Left lobe of liver (tissue), 2 donors: Measurements from ENCODE around the gene FBXO45. TPM values are rescaled to one million over a fixed set of nuclear protein-coding genes. Genes with fewer than 3 reads are reported as not detected.
"Not testable (repeated sequence)": the region's sequence is repeated elsewhere in the genome, so short reads cannot be mapped to it uniquely, and the experiment has no call there.

Source experiments
- ATAC-seq: fragments of 200-7000 bp; cut with Tn5 transposase; one replicate; pipeline ENCODE4 v1.9.1; 2020; ENCODE audit warnings: mild to moderate bottlenecking, moderate library complexity
- DNase-seq: peaks from one replicate; pipeline ENCODE4 v3.0.0-alpha.2; 2020; ENCODE audit warnings: low spot score
- total RNA-seq: library from RNA; stranded (reverse); gene quantifications from one replicate; pipeline ENCODE4 v1.2.1, GENCODE V29; 2021
- donor health status: DM: no; HTN: no; CAD: no; lungs with moderate emphysema.
- donor health status: DM: no; HTN: yes; CAD: no.

FBXO45 gene, protein sequence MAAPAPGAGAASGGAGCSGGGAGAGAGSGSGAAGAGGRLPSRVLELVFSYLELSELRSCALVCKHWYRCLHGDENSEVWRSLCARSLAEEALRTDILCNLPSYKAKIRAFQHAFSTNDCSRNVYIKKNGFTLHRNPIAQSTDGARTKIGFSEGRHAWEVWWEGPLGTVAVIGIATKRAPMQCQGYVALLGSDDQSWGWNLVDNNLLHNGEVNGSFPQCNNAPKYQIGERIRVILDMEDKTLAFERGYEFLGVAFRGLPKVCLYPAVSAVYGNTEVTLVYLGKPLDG
- 3.5 TPM for total RNA-seq

DNA sequence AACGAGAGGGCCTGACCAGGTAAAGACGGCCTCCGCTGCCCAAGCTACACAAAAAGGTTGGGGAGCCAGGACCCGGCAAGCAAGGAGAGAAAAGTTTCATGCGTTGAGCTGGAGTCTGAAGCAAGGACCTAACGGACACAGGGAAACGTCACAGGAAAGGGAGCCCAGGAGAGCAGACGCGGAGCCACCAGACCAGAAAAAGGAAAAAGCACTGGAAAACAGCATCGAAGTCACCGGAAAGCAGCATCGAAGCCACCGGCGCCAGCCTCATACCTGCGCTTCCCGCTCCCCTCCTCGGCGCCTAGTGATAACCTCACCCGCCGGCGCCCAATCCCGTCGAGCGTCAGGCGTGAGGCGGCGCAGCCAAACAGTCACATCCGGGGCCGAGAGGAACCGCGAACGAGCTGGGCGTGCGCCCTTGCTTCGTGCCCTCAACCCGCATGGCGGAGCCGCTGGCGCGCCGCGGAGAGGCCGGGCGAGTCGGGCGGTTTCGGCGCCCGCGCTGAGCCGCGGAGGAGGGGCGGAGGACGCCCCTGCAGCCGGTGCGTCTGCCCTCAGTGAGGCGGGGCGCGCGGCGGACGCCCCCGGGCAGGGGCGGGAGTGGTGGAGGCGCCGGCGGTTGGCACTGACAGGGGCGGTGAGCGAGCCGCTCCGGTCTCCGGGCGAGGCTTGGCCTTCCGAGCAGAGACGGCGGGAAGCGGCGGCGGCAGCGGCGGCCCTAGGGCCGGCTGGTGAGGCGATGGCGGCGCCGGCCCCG lies at the start of gene FBXO45, which contains the start of gene WDR53:
Gene FBXO45 (plus strand): TSS at position 415 of the 757 bp plus-strand sequence. CDS start 325 bp downstream, at position 740.
Gene WDR53 (minus strand): TSS at position 309 of the 757 bp plus-strand sequence. CDS start 7,079 bp downstream, outside the sequence.
- ATAC-seq, result peak; percentile 98

DNA sequence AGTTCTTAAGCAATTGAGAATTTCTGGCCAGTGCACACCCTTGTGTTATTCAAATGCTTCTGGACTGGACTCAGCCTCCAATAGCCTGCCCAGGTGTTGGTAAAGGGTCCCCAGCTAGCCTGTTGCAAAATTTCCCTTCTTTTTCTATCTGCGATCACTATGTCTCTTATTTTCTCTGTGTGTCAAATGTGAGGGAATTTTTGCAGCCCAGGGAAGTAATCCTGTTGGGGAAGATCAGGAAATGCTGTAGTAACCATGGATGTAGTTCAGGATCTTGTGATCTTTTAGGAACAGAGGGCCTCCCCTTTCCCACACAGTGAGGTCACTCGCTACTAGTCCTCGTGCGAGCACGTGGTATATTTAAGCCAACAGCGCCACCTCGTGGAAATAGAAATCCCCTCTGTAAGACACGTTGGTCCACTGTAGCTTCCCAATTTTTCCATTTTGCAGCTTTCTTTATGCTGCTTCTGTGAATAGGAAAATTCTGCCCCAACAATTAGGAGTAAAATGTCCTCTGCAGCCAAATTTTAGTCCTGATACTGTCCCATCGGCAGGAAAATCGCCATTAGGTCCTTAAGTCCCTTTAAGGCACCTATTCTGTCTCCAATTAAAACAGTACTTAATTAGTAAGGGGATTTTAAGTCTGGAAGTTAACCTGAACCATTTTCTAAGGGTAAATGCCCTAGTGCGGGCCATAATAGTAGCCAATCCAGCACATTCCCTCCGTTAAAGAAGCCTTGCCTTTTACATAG lies 49.3 kb upstream of the FBXO45 start:
- DNase-seq (peak; percentile 57), ATAC-seq (peak; percentile 89)

More for the DNA sequence above, at the start of gene FBXO45, which contains the start of gene WDR53:
- DNase-seq, result peak; percentile 97

DNA sequence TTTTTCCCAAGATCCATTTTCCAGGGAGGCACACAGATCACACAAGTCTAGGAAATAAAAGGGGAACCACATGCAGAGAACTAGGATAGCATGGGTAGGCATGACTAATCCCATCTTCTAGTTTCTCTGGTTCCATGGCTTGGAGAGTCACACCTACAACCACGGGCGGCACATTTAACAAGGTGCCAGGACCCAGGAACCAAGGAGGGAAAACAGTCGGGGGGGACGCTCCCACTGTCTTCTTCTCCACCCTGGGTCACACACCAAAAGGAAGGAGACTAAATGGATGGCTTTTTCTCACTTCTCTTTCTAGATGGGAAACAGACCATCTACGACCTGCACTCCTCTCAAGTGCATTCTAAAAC lies 48.8 kb upstream of the FBXO45 start:
- DNase-seq, result no peak
- peak; percentile 22 for ATAC-seq

DNA sequence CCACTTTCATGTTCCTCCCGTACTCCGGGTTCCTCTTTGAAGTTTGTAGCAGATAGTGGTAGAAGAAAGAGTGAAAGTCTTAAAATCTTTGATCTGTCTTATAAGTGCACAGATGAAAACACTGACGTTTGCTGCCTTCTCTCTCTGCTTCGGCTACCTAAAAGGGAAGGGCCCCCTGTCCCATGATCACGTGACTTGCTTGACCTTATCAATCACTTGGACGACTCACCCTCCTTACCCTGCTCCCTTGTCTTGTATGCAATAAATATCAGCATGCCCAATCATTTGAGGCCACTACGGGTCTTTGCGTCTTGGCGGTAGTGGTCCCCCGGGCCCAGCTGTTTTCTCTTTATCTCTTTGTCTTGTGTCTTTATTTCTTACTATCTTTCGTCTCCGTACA lies 47.2 kb upstream of the FBXO45 start:
- DNase-seq, ATAC-seq: not testable (repeated sequence)

DNA sequence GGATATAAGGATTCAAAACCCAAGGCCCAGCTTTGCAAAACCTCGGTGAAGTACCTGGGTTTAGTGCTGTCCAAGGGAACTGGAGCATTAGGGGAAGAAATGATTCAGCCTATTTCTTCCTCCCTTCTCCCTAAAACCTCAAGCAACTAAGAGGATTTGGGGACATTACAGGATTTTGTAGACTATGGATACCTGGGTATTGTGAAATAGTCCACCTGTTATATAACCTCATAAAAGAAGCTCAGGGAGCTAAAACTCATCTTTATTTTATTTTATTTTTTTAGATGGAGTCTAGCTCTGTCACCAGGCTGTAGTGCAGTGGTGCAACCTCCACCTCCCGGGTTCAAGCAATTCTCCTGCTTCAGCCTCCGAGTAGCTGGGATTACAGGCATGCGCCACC lies 44.6 kb upstream of the FBXO45 start:
- DNase-seq (no peak), ATAC-seq (no peak)

DNA sequence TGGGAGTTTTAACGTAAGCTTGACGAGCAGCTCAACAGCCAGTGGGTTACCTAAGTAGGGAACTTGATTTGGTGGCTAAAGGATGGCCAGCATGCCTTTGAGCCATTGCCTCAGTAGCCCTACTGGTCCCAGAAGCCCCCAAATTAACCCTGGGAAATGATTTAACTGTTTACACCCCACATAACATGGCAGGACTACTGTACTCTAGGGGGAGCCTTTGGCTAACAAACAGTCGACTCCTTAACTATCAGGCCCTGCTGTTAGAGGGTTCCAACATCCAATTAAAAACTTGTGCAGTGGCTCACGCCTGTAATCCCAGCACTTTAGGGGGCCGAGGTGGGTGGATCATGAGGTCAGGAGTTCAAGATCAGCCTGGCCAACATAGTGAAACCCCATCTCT lies 43.9 kb upstream of the FBXO45 start:
- ATAC-seq, result no peak
- no peak for DNase-seq

DNA sequence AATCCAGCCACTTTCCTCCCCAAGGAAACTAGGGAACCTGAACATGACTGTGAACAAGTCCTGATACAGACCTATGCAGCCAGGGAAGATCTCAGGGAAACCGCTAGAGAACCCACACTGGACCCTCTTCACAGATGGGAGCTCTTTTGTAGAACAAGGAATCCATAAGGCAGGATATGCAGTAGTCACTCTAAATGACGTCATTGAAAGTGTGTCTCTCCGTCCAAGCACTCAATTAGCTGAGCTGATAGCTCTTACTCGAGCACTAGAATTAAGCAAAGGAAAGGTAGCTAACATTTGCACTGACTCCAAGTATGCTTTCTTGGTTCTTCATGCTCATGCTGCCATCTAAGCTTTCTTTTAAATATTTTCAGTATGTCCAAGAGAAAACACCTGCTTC lies 43.3 kb upstream of the FBXO45 start:
- ATAC-seq (no peak), DNase-seq (no peak)

DNA sequence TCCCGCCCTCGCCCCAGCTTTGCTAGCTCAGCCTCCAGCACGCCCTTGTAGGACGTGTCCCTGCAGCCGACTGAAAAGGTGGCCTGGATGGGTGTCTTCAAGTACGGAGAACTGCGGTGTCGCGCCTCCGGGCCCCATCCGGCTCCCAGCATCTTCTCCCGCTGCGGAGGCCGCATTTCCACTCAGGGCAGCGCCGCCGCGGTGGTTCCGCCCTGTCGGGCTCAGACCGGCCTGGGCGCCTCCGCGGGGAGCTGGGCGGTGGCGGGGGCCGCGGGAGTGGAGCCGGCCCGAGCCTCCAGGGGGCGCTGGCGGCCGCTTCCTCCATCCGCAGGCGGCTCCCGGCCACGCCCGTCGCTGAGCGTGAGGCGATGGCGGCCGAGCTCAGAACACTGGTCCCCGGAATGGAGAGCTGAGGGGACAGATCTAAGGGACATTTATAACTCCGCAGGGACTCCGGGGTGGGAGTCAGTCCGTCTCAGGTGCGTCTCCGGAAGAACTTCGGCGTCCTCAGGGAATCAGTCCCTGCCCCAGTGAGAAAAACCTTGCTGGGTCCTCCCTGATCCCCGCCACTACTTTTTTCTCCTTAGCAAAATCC lies 39.7 kb upstream of the FBXO45 start:
- ATAC-seq, result peak; percentile 76

DNA sequence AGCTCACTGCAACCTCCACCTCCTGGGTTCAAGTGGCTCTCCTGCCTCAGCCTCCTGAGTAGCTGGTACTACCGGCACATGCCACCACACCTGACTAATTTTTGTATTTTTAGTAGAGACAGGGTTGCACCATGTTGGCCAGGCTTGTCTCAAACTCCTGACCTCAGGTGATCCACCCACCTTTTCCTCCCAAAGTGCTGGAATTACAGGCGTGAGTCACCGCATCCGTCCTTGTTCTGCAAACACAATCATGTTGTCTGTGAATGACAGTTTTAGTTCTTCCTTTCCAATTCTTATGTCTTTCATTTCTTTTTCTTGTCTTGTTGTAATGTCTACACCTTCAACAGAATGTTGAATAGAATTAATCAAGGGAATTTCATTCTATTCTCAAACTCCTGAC lies 37.0 kb upstream of the FBXO45 start:
- ATAC-seq, result no peak
- DNase-seq, result no peak

More for the DNA sequence above, 39.7 kb upstream of the FBXO45 start:
- DNase-seq, result peak; percentile 52

DNA sequence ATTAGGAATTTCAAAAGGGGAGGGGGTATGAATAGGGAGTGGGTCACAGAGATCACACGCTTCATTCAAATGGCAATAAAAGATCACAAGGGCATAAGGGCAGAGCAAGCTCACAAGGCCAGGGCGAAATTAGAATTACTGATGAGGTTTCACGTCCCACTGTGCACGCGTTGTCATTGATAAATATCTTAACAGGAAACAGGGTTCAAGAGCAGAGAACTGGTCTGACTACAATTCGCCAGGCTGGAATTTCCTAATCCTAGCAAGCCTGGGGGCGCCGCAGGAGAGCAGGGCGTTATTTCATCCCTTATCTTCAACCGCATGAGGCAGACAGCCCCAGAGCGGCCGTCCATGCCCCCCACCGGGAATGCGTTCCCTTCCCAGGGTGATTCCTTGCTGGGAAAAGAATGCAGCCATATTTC lies 35.2 kb upstream of the FBXO45 start:
- no peak for ATAC-seq

DNA sequence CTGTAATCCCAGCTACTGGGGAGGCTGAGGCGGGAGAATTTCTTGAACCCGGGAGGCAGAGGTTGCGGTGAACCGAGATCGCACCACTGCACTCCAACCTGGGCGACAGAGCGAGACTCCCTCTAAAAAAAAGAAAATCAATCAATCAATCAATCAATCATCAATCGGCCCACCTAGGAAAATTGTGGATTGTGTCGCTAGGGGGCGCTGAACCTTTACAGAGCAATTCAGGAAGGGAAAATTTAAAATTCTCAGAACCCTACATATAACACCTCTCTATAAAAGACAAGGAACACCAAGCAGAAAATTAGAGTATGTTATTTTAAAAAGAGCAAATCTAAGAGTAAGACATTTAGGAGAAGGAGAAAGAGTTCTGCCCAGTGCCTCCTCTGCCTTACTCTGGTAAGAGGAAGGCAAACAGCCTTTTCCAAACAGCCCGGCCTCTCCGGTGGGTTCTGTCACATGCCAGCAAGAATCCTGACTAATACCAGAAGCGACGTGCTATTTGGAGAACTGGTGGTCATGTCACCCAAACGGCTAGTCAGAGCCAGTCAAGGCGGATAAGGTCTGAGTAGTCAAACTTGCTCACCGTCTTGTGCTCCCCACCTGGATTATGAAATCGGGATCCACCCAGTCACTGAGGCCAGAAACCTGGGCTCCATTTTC lies 31.0 kb upstream of the FBXO45 start:
- DNase-seq, result no peak
- no peak for ATAC-seq

More for the DNA sequence above, 35.2 kb upstream of the FBXO45 start:
- no peak for DNase-seq

DNA sequence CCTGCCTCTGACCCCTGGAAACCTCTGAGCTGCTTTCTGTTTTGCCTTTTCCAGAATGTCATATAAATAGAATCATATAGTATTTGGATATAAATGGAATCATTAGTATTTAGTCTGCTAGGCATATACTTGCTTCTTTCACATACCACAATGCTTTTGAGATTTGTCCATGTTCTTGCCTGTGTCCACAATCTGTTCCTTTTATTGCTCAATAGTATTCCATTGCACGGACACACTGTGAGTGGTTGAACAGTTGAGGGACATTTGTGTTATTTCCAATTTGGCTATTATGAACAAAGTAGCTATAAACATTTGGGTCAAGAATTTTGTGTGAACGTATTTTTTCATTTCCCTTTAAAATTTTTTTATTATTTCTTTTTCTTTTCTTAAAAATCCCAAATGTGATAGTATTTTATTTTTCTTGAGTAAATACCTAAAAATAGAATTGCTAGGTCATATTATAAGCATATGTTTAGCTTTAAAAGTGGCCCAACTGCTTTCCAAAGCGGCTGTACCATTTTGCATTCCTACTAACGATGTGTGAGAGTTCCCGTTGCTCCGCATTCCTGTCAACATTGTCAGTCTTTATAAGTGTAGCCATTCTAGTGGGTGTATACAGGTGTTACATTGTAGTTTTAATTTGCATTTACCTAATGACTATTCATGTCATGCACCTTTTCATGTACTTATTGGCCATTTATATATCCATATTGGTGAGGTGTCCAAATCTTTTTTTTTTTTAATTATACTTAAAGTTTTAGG lies 26.6 kb upstream of the FBXO45 start:
- DNase-seq, result no peak
- ATAC-seq, result no peak

DNA sequence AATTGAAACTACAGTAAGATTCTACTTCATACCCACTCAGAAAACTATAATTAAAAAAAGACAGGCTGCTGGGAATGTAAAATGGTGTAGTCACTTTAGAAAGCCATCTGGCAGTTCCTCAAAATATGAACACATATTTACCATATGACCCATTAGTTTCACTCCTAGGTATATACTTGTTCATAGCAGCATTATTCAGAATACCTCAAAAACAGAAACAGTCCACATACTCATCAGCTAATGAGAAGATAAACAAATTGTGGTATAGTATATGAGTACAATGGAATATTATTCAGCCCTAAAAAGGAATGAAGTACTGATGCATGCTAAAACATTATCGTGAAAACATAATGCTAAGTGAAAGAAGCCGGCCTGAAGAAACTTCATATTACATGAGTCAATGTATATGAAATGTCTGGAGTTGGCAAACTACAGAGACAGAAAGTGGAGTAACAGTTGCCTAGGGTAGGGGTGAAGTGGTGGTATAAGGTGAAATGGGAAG lies 23.9 kb upstream of the FBXO45 start:
- no peak for DNase-seq
- ATAC-seq, result no peak

DNA sequence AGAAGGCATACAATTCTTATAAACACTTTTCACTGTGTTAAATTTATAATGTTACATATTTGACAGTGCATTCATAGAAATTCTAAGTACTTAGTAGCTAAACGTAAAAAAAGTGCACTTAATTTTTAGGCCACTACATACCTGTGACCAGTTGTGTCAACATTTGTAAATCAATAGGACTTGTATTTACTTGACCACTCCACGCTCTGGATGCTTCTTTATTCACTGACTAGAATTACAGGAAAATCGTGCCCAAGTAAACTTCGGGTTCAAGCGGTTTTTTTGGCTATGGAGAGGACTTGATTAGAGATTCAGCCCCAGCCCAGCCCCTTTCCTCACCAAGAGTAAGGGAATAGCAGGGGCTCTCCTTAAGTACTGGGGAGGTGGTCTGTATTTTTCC lies 21.9 kb upstream of the FBXO45 start:
- ATAC-seq (peak; percentile 97), DNase-seq (no peak)

DNA sequence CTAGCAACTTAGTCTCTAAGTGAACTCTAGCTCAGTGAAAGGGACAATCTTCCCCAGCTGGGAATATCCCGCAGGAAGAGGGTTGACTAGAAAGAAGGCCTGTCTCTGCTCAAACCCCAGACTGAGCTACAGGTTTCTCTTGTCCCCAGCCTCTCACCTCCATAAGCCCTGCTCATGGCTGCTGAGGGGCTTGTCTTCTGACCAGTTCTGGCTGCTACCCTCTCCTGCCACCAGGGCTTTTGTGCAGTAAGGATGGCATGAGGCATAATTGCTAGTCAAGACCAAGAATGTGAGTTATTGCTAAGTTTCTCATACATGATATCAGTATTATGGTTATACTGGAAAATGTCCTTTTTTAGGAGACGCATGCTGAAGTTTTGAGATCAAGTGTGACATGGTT lies 21.4 kb upstream of the FBXO45 start:
- ATAC-seq (no peak), DNase-seq (no peak)

DNA sequence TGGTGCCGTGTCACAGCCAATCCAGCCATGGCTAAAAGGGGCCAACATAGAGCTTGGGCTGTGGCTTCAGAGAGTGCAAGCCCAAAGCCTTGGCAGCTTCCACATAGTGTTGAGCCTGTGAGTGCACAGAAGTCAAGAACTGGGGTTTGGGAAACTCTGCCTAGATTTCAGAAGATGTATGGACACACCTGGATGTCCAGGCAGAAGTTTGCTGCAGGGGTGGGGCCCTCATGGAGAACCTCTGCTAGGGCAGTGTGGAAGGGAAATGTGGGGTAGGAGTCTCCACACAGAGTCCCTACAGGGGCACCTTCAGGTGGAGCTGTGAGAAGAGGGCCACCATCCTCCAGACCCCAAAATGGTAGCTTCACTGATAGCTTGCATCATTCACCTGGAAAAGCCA lies 19.1 kb upstream of the FBXO45 start:
- ATAC-seq, DNase-seq: not testable (repeated sequence)

DNA sequence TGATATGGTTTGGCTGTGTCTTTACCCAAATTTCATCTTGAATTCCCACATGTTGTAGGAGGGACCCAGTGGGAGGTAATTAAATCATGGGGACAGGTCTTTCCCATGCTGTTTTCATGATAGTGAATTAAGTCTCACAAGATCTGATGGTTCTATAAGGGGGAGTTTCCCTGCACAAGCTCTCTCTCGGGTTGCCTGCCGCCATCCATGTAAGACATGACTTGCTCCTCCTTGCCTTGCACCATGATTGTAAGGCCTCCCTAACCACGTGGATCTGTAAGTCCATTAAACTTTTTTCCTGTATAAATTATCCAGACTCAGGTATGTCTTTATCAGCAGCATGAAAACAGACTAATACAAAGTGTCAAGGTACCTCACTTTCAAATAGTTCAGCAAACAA lies 18.3 kb upstream of the FBXO45 start:
- not testable (repeated sequence) for DNase-seq, ATAC-seq

DNA sequence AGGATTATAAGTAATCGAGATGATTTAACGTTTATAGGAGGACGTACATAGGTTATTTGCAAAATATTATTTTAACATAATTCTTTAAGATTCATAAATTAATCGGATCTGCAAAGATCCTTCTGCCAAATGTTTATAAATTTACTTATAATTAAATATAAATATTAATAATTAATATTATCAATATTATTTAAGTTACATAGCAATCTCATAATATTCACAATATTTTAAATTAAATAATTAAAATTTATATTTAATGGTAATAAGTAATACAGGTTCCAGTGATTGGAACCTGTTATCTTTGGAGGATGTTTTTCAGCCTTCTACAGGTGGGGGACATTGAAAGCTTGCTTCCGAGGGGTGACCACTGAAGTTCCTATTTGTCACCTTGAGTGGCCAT lies 16.2 kb upstream of the FBXO45 start:
- DNase-seq (no peak), ATAC-seq (no peak)

DNA sequence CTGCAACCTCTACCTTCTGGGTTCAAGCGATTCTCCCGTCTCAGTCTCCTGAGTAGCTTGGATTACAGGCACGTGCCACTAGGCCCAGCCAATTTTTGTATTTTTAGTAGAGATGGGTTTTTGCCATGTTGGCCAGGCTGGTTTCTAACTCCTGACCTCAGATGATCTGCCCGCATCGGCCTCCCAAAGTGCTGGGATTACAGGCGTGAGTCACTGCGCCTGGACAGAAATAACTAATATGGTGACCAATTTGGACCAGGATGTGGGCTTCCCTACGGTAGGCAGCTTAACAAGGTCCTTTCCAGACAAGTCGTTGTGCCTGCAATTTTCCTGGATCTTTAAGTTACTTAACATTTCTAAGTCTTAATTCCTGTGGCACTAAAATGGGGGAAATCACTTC lies 14.9 kb upstream of the FBXO45 start:
- DNase-seq, result no peak
- no peak for ATAC-seq

DNA sequence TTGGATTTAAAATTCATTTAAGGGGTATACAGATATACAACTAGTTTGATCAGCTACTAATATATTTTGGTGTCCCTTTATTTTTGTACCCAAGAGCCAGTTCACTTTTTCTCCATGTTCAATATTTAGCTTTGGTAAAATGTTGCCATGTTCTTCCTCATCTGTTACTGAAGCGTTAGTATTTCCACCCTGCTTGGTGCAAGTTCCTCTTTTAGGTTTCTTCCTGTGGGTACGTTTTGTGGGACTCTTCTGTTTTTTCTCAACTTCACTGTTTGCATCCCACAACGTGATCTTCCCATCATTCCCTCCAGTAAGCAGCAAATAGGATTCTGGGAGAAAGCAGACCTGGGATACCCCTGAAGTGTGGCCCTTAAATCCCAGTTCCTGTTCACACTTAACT lies 14.3 kb upstream of the FBXO45 start:
- DNase-seq, result no peak
- no peak for ATAC-seq
